HG03342 (cell line): ENCODE measurements around the gene MYOT.

Experiments used
- ATAC-seq: cut with Tn5 transposase; IDR thresholded peaks from one replicate; pipeline ENCODE4 v1.9.1; 2021; ENCODE audit warnings: mild to moderate bottlenecking, moderate library complexity; ENCODE audit not compliant: unreplicated experiment

Gene MYOT, protein sequence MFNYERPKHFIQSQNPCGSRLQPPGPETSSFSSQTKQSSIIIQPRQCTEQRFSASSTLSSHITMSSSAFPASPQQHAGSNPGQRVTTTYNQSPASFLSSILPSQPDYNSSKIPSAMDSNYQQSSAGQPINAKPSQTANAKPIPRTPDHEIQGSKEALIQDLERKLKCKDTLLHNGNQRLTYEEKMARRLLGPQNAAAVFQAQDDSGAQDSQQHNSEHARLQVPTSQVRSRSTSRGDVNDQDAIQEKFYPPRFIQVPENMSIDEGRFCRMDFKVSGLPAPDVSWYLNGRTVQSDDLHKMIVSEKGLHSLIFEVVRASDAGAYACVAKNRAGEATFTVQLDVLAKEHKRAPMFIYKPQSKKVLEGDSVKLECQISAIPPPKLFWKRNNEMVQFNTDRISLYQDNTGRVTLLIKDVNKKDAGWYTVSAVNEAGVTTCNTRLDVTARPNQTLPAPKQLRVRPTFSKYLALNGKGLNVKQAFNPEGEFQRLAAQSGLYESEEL

DNA sequence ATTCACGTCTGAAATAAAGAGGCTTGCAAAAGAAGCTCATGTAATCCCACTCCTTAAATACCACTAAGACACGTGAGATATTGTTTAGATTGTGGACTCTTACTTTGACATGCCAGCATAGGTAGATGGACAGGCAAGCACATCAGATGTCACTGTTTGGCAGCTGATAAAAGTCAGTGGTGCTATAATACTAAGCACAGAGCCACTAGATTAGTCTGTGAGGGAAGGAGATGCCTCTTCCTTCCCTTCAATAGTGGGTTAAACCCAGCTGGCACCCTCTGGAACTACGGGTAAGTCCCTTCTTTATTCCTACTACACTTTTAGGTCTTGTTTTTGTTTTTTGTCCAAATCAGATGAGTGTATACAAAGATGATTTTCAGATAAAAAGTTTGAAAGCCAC is at the start of gene MYOT:
Gene MYOT, plus strand, starts transcription at position 197 of the 400 bp plus-strand sequence. CDS start 2,792 bp downstream, outside the sequence.
- no peak for ATAC-seq

DNA sequence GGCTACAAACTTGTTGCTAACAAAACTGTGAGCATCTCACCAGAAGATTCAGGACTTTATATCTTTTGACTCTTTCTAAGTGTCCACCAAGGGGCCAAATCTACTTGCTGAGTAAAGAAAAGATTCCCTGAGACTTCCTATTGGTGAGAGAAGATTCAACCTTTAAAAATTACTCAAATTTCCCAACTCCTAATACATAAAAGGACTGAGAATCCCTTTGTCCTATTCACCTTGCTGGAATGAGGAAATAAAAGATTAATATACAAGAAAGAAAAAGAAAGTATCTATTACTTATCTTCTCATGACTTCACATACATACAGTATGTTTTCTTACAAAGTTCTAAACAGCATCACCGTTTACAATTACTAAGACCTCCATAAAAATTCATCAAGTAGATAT is 47.9 kb upstream of the MYOT start:
- ATAC-seq: no peak

DNA sequence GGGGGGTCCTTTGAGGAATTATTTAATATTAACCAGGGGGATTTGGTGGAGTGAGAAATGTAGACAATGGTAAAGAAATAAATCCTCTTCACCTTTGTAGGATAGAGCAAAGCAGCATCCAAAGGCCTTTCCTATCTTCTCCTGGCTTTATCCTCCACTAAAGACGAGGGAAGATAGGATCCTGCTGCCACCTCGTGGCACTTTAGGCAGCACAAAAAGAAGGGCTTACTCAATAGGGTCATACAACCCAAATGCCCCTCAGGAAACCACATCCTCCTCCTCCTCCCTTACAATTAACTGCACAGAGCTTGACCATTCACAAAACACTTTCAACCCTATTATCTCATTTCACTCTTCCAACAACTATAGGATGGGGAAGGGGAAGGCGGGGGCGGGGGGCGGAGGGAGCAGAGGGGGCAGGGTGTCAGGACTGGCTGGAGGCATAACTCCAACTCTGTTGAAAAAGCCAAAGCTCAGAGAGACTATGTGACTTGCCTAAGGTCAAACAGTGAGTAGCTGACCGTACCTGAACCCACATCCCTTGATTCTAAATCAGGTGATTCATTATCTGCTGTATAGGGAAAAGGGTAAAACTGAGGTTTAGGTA is 45.4 kb upstream of the MYOT start:
- ATAC-seq: no peak

DNA sequence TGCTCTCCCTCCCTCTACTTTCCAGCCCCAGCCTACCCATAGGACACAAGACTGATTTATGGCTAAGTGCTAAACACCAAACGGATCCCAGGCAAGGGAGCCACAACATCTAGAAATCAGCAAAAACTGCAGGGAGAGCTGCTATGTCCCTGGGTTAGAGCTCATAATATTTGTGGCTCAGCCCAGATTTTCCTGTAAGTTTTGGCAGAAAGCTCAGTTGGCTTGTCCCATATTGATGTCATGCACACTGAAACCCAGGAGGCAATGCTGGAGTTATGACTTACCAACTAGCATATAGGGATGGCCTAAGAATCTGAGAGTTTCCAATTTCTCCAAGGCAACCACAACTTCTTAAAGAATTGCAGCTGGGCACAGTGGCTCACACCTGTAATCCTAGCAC is 44.7 kb upstream of the MYOT start:
- ATAC-seq: no peak

DNA sequence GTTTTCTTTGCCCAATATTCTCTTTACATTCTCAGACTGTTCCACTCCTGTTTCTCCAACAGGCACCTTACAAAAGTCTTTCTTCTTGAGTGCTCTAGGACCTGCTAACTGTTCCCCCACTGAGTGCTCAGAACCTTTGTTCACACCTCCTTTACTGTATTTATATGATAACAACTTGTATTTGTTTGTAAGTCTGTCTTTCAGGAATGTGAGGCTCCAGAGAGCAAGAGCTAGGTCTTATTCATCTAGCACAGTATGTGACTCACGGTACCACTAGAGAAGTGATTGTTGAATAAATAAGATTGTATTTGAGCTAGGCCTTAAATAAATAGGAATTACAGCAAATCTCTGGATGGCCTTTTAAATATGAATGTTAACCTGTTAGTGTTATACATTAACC is 42.5 kb upstream of the MYOT start:
- no peak for ATAC-seq

DNA sequence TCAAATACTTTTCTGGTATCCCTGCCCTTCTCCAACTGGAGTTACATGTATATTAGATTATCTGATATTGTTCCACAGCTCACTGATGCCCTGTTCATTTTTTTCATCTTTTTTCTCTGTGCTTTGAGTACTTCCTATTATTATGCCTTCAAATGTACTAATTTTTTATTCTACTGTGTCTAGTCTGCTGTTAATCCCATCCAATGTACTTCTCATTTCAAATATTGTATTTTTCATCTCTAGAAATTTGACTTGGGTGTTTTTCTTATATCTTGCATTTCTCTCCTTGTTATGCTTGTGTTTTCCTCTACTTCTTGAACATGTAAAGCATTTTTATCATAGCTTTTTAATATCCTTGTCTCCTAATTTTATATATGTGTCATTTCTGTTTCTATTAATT is 41.6 kb upstream of the MYOT start:
- no peak for ATAC-seq

DNA sequence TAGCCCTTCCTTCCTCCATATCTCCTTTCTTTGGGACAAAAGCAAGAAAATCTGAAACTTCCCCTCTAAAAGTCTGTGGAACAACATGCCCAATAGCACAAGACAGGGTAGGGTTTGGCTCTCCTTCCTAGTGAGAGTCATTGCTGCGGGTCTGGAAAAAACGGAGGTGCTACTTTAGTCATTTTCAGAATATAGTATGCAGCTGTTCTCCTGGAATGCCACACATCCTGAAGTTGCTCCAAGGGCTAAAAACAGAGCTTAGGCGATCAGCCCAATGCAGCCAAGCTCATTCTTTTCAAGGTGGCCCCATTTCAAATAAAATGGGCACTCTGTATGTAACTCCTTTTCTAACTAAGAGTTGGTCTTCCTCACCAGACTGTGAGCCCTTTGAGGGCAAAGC is 39.5 kb upstream of the MYOT start:
- ATAC-seq: no peak

DNA sequence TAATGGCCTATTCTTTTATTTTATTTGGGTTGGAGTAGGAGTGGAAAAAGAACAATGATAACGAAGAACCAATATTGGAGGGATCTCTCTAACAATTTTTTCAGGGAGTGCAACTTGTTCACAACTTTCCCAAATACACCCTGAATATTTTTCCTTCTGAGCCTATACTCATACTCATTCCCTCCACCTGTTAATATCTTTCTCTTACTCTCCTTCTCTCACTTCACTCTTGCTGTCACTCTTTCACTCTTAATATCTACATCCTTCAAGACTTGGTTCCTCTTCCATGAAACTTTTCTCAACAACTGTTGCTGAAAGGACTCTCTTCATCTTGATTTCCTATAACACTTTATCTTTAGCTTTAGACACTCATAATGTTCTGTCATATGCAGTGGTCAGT is 39.0 kb upstream of the MYOT start:
- no peak for ATAC-seq

DNA sequence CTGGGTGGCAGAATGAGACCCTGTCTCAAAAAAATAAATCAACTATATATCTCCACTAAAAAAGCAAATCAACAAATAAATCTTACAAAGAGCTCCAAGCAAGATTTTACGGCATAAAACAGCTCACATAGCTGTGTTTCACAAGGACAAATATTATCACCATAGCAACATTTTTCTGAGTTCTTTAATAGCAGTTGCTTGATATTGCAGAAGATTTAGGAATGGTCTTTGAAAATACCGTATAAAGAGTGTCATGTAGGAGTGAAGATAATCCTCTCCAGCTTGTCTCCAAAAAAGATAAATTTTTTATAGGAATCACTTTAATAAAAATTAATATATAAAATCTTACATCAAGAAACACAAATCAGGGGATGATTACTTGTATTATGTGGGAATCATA is 36.6 kb upstream of the MYOT start:
- ATAC-seq: no peak

DNA sequence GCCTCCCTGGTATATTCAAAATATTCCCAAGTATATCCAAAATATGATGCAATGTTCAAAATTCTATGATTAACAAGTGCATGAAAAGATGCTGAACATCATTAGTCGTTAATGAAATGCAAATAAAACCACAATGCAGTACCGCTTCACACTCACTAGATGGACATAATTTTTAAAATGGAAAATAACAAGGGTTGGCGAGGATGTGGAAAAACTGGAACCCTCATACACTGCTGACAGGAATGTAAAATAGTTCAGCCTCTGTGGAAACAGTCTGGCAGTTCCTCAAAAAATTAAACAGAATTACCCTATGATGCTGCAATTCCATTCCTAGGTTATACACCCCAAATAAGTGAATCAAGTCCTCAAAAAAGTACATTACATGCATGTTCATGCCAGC is 36.1 kb upstream of the MYOT start:
- no peak for ATAC-seq

DNA sequence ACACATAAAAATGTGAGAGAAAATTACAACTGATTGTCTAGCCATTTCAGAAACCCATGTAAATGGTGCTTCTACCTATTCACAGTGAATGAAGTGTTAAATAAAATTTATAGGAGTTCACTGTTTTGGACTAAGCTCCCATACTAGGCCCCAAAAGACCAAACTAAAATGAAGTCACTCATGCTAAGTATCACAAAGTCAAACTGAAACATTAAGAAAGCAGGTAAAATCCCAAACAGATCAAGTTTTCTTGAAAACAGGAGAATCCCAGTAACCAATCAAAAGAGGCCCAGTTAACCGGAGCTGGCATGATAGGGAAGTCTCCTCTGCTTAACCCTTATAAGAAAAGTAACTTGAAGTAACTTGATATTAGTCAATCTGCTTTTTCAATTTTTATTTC is 35.2 kb upstream of the MYOT start:
- no peak for ATAC-seq

DNA sequence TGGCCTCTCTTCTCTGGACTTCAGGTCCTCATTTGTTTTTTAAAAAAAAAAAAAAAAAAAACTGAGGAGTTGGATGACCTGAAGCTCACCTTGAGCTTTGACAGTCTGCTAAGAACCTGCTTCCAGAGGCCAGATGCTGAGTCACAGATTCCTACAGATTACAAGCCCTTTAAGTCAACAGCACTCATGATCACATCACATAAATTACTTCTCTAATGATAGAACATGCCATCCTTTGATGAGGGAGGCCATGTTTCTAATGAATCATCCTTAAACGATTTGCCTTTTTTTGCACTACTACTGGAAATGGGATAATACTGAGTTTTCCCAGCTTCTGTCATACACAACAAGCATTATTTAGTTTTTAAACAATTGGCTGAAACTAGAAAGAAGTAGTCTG is 34.2 kb upstream of the MYOT start:
- ATAC-seq: no peak

DNA sequence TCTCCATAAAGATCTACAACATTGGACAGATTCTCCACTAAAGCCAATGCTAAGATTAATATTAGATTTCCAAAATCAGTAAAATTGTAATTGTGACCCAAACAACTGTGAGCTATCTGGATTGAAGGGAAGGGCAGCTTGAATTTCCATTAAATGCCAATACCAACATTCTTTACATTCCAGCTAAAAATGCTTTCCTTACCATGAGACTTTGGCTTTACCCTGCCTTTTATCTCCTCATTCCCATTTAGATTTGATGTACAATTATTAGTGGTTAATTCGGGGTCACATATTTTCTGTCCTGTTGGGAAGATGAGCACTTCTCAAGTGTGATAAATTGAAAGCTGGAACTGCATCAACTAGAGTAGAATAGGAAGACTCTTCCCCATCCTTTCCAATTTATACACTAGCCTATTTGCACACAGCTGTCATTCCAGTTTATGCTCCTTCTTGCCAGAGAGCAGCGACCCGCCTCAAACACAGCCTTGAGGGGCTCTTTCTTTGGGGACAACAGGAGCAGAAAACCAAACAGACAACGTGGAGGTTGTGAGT is 33.1 kb upstream of the MYOT start:
- no peak for ATAC-seq

DNA sequence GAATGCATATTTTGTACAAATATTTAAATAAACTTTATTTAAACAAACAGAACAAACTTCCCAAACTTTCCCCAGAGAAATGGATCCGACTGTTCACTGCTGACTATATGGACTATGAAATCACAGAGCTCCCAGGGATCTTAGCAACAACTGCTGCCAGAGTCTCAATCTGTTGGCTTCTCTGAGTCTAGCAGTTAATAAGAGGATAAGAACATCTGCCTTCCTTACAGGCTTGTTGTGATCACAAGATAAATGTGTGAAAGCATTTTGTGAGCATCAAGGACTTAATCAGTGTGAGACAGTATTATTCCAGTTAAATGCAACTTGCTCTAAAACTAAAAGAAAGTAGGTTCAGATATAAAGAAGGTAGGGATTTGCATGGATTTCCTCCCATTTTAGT is 31.4 kb upstream of the MYOT start:
- no peak for ATAC-seq

DNA sequence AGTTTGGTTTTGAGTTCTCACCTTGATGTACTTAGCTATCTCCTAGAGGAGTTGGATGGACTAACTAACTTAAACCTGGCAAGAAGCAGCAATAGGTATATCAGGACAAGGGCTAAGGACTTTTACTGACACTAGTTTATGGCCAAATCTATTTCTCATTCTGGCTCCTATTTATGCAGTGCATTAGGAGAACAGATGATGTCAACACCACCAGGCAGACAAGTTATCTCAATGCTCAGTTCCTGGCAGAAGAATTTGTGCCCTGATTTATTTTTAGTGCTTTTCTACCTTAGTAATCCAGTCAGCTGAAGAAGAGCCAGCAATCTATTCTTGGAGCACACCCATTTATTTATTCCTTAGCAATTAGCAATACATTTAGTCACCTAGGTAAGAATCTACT is 30.7 kb upstream of the MYOT start:
- ATAC-seq: no peak

DNA sequence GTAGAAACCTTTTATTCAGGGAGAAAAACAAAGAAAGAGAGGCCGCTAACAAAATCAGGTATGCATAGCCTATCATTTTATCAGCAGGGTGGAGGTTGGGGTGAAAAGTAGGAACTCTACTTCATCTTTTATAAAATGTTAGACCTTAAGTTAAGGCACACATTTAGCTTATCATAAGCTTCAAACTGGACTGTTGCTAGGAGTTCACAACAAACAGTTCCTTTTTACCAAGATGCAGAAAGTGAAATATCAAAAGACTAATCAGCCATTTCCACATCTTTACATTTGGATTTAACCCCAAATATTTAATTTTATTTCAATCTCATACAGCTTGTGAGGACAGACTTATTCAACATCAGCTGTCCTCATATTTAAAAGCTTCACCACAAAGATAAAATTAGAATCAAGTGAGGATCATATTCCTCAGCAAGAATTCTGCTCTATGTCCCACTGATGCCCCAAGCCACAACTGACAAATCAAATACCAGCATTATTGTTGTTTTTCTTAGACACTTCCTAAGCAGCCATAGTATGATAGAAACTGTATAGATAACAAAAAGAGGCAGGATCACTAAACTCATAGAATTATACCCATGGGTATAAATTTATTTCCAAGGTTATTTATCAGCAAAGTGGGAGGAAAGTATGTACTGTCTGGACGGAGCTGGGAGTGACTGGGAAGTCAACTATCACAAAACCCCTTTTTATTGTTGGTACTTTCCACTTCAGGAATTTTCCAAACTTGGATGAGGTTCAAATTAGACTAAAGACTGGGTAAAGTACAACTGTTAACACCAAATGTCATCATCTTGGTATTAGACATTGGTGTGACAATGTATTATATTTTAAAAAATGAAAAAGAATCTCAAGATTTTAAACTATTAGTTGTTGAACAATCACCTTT is 29.9 kb upstream of the MYOT start:
- no peak for ATAC-seq

DNA sequence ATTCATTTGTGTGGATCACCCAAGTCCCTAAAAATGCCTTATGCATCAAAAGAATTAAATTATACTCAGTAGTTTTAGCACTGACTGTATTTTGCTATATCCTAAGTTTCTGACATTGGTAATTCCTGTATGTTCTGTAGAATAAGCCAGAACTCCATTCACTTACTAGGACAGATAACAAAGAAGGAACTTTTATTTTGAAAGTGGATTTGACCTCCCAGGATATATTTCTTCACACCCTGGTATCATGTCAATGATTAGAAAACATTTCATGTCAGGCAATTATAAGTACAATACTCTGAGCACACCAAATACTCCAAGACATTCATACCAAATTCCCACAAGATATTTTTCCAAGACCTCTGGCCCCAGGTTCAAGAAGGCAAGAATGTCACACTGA is 28.7 kb upstream of the MYOT start:
- ATAC-seq: no peak

DNA sequence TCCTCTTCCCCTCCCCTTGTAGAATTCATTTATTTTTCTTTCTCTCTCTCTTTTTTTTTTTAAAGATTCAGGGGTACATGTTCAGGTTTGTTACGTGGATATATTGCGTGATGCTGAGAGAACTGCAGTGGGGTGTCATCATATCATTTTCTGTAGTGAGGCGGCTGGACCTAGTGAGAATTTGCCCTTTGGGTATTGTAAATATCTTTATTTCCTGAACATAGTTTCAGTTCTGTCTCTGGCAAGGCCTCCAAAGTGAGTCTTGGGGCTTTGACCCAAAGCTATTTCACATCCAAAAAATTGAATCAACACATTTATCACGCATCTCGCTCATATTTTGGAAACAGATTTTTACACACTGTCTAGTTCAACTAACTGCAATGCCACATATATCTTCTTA is 25.4 kb upstream of the MYOT start:
- ATAC-seq: no peak

DNA sequence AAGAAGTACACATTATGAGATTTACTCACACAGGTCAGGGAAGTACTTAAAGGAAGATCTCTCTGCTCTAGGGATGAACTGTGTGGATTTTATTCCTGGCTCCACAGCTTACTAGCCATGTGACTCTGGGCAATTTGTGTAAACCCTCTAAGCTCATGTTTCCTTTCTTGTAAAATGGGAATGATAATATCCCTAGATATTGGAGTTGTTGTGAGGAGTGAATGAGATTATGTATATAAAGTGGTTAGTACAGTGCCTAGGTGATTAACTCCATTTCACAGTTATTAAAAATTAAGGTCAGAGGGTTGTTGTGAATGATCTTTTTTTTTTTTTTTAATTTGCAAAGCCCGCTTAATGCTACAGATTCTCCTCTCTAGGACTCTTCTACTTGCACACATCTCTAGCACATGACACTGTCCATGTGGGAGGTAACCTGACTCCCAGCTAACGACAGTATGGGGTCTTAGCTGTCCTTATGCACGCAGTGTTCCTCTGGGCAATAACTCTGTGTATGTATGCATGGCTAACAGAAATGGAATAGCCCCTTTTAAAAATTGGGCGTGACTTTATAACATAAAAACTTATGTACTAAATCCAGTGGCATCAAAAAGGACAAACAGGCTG is 23.9 kb upstream of the MYOT start:
- no peak for ATAC-seq

DNA sequence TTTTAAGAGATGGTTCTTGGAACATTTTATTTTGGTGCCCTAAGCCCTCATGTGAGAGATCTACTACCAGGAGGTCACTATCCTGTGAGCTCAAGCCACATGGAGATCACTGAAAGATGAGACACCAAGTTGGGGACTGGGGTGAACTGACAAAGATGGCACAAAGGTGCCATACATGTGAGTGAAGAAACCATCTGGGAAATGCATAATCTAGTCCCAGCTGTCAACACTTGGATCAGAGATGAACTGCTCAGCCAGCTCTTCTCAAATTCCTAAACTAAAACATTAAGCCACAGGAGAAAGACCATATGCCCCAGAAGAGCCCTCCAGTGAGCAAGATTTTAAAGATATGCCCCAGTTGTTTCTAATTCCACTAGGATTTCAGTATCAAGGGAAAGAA is 22.2 kb upstream of the MYOT start:
- ATAC-seq: no peak

DNA sequence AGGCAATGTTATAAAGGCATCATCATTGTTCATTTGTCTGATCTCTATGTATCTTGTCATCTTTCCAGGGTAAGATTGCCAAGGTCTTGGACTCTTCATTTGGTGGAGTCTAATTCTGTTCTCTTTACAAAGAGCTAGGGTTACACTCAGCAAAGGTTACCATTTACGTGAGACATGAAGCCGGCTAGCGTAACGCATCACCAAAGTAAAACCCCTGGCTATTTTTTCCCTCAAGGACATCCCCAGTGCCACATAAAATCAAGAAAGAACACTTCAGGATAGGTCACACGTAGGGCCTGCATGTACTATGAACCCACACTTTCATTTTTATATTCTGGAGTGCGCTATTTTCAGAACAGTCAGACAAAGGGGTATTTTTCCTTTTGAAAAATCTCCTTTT is 20.0 kb upstream of the MYOT start:
- ATAC-seq: no peak
